HL-60/S4 treated with phorbol 12-myristate 13-acetate at 8.2 ng/mL for 4 days and 3 days (cell line): ENCODE measurements around the gene FGF22.

Experiments
- in situ Hi-C: fragments of 300-500 bp; cut with MboI; formaldehyde crosslinking; loops from 2 replicates; pipeline ENCODE4 v1.15.0; 2022; ENCODE audit warnings: low sequenced_read_pairs

FGF22 gene

DNA sequence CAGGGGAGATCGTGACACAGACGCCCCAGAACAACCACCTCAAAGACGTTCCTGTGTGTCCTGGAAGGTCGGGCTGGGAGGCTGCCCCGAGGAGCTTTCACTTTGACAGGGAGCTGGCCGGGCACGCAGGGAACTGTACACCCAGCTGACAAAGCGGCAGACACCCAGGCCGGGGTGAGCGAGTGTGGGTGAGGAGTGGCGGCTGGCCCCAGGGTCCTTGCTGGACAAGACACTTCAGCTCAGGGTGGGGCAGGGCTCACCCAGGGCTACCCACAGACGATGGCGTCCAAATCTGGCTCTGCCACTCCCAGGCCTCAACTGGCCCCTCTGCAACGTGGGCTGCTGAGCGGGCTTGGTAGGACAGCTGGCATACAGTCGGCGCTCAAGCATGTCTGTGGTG is 2.0 kb downstream of the FGF22 start:
- in situ Hi-C loops, result no loop called here

DNA sequence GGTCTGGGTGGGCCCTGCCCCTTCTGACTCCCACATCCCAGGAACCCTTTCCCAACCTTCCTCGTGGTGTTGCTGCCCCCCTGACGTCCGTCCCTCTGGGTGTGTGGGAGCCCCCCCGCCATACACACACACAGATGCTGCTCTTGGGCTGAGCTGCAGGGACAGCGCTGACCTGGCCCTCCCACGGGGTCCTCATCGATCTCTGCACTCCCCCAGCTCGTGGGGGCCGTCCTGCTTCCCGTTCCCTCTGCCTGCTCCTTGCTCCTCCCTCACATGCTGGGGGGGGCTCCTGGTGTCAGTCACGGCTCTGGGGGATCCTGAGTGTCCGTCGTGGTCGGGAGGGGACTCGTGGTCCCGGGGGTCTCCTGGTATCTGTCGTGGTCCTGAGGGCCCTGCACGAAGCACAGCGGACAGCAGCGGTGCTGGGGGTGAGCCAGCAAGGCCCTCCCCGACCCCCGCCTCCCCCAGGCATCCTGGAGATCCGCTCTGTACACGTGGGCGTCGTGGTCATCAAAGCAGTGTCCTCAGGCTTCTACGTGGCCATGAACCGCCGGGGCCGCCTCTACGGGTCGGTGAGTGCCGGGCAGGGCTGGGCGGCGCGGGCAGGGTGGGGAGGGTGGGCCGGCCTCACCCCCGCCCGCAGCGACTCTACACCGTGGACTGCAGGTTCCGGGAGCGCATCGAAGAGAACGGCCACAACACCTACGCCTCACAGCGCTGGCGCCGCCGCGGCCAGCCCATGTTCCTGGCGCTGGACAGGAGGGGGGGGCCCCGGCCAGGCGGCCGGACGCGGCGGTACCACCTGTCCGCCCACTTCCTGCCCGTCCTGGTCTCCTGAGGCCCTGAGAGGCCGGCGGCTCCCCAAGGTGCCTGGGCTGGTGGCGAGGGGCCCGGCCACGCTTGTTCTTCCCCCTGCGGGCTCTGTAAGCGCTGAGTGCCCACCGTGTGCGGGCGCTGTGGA is 3.4 kb downstream of the FGF22 start:
- in situ Hi-C loops, result no loop called here

DNA sequence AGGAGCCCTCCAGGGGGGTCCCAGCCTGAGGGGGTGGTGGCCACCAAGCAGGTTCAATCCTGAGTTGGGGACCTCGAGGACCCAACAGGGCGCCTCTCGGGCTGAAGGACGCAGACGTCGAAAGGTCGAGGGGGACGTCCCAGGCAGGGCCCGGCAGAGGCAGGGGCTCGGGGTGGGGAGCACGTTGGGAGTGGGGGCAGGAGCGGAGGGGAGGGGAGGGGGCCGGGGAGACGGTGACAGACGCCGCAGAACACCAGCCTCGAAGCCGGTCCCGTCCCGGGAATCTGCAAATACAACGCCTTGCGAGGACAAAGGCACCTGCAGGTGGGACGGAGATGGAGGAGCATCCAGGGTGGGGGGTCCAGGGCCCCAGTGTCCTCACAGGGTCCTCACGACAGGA is 4.1 kb downstream of the FGF22 start:
- in situ Hi-C loops, result no loop called here

DNA sequence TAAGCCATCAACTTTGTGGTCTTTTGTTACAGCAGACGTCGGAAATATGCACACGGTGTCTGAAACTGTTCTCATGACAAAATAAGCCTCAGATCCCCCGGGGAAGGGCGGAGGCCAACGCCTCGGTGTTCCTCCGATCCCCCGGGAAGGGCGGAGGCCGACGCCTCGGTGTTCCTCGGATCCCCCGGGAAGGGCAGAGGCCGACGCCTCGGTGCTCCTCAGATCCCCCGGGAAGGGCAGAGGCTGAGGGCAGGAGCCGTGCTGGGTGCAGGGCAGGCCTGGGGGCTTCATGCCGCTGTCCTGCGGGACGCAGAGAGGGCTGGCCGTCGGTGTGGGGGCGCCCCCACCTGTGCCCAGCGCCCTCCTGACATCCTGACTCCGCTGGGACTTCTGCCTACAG is 4.7 kb downstream of the FGF22 start:
- in situ Hi-C loops, result no loop called here

DNA sequence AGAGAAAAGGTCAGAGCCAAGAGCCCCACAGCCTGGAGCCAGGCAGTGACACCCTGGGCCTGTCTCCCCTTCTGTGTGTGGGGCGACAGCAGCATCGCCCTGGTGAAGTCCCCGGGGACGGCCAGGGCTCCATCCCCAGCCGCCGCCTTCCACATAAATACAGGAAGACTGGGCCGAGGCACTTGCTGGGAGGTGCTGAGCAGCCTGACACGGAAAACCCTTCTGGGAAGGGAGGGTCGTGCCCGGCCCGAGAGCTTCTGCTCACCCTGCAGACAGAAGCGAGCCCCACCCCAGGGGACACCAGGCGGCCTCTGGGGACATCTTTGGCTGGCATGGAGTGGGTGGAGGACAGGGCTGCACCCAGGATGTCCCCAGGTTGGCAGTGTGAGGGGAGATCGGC is 5.1 kb downstream of the FGF22 start:
- in situ Hi-C loops, result no loop called here

DNA sequence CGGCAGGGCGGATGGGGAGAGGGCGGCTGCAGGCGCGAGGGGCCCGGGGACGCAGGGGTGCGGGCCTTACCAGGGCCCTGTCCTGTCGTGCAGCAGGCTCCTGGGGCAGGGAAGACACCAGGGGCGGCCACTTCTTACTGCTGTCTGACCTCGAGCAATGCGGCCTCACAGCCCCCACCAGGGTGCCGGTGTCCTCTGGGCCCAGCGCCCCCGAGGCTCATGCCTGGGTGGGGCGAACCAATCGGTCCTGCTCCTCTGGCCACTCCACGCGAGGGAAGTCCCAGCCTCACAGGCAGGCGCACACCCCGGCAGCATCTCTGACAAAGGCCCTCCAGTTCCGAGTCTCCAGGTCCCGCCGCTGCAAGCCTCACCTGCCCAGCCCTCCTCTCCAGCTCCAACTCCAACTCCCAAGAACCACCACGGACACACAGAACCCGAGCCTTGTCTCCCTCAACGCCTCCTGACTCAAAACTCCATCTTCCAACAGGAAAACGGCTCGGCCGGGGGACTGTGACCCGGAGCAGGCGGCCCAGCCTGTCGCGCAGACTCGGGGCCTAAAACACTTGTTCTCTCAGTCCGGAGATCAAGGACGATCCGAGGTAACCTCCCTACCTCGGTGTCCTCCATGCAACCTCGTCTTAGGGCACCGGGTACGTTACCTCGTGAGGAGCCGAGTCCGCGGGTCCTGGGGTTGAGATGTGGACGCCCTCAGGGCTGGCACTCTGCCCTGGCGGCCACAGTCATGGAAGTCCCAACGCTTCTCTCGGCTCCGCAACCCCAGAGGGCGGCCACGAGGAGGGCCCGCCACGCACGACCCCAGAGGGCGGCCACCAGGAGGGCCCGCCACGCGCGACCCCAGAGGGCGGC is 6.5 kb downstream of the FGF22 start:
- in situ Hi-C loops, result no loop called here

DNA sequence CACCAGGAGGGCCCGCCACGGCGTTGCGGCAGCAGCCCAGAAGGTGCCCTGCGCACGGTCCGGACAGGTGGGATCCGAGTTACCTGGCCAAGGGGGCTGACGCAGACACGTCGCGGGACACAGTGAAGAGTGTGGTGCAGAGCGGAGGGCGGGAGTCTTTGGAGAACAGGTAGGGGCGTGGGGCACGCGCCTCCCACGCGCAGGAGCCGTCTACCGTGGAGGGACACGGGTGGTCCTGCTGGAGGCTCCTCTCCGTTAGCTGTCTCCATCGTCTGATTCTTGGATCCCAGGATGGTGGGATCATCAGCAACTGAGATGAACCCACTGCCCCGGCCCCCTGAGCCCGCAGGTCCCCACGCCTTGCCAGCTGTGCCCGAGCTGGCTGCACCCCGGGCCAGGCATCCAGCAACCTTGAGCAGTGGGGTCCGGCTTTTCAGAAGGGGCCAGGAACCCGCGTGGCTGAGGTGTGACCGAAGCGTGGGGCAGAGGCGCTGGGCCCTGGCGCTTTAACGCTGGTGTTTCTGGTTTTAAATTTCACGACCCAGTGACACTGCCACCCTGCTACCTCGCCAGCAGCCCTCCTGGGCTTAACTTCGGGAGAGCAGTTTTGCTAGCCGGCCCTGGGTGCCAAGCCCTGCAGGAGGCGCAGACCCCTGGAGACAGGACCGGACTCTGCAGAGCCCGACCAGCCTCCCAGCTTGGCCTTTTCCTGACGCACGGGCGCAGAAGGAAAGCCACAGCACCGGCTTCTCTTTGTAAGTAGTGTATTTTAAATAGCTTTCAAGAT is 7.3 kb downstream of the FGF22 start:
- in situ Hi-C loops, result no loop called here

DNA sequence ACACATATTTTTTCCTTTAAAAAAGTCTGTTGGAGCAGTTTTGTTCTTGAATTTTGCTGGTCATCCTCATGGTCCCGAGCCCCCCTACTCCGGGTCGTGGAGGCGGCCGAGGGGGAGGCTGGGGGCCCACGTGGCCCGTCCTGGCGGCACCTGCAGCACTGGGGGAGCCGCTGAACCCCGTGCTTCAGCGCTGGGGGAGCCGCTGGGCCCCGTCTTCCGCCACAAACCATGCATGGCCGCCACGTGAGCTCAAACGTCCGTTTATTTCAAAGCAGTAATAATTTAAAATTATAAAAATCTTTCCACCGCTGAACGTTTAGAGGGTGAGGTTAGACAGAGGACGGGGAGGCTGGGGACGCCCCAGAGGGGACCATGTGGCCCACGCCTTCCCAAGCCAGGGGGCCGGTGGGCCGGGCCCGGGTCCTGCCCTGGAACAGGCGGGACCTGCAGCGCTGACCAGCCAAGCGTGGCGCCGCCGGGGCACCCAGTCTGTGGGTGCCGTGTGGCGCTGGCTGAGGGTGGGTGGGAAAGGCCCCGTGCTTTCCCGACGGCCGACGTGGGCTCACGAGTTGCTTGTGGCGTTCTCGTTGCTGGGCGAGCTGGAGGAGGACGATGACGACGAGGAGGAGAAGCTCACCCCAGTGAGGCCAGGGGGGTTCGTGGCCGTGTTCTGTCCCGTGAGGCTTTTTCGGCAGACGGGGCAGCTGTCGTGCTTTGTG is 8.0 kb downstream of the FGF22 start:
- in situ Hi-C loops, result no loop called here

DNA sequence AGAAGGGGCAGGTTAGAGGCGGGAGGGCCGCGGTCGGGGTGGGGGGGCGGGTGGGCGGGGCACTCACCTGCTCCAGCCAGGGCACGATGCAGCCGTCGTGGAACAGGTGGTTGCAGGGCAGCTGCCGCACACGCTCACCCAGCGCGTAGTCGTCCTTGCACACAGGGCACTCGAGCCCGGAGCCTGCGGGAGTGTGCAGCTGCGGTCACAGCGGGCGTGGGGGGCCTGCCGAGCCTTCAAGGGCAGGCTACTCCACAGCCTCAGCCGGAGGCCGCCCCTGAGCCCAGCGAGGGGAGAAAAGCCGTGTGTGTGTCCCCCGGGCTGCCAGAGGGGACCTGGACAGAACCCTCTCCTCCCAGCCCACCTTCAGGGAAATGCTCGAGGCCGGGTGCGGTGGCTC is 8.6 kb downstream of the FGF22 start:
- in situ Hi-C loops, result no loop called here

DNA sequence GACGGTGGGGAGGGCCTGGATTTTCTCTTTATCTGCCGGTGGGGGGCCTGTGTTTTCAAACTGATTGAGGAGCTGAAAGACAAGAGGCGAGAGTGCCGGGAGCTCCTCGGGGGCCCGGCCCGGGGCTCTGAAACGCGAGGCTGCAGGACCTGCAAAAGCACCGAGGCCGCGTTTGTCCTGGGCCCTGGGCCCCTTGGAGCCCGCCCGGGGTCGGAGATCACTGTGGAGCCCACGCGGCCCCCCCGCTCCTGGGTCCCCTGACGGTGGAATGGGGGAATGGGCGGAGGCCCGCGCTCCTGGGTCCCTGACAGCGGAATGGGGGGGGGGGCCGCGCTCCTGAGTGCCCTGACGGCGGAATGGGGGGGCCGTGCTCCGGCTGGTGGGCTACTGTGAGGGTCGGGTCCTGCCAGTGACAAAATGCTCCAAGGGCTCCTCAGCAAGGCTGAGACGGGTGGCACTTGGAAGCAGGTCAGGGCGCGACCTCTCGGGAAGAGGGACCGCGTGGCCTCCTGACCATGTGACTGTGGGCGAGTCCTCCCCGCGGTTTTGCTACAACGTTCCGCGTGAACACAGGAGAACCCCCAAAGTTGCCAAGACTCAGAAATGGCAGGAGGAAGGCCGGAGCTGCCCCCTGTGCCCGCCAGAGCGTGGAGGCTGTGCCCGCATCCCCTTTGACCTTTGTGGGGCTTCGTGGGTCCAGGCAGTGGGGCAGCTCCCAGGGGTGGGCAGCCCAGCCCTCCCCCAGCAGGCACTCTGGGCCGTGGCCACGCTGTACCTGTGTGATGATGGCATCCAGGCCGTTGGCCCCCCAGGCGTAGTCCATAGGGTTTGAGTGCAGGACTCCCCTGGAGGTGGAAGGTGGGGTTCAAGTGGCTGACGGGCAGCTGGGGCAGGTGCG is 9.5 kb downstream of the FGF22 start:
- in situ Hi-C loops, result no loop called here

DNA sequence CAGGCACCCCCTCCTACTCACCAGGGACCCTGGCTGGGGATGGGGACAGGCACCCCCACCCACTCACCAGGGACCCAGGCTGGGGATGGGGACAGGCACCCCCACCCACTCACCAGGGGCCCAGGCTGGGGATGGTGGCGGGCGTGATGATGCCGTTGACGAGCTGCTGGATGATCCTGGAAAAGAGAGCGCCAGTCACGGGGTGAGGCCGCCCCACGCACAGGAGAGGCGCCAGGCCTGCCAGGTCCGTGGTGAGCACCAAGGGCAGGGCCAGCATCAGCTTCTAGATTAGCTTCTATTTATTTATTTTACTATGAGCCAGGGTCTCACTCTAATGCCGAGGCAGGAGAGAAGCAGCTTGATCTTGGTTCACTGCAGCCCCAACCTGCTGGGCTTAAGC is 10.4 kb downstream of the FGF22 start:
- in situ Hi-C loops, result no loop called here

DNA sequence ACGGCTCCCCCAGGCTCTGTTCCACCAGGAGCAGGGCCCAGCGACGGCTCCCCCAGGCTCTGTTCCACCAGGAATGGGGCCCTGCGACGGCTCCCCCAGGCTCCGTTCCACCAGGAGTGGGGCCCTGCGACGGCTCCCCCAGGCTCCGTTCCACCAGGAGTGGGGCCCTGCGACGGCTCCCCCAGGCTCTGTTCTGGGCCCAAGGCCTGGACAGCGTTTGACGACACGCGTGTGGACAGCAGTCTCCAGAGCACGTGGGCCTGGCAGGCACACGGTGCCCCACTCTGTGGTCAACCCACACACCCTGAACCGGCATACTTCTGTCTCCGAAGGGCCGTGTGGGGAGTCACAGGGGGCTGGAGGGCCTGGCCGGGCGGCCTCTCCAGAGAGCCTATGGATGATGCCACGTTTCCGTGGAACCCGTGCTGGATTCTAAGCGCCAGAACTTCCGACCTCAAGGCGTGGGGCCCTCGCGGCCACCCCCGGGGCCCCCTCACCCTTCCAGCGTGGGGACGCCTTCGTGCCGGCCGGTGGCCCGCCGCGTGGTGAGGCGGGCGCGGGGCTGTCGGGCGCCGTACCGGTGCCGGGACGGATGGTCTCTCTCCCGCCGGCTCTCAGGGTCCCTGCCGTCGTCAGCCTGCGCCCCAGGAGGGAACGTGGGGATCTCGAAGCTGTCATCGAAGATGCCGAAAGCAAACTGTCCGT is 11.6 kb downstream of the FGF22 start:
- in situ Hi-C loops, result no loop called here

DNA sequence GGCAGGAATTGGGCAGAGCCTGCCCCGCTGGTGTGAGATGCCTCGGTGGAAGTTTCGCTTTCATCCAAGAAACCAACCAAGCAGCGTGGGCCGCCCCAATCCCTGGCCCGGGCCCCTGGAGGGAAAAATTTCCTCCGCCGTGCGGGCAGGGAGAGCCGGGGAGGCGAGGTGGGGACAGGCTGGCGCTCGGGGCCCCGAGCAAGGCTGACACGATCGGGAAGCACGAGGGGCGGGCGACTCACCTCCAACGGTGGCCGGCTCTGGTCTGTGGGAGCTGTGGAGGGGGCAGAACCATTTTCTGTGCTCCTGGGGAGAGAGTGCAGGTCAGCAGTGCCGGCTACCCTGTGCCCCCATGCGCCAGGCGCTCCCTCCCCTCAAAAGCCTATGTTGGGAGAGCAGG is 12.3 kb downstream of the FGF22 start:
- in situ Hi-C loops, result no loop called here

DNA sequence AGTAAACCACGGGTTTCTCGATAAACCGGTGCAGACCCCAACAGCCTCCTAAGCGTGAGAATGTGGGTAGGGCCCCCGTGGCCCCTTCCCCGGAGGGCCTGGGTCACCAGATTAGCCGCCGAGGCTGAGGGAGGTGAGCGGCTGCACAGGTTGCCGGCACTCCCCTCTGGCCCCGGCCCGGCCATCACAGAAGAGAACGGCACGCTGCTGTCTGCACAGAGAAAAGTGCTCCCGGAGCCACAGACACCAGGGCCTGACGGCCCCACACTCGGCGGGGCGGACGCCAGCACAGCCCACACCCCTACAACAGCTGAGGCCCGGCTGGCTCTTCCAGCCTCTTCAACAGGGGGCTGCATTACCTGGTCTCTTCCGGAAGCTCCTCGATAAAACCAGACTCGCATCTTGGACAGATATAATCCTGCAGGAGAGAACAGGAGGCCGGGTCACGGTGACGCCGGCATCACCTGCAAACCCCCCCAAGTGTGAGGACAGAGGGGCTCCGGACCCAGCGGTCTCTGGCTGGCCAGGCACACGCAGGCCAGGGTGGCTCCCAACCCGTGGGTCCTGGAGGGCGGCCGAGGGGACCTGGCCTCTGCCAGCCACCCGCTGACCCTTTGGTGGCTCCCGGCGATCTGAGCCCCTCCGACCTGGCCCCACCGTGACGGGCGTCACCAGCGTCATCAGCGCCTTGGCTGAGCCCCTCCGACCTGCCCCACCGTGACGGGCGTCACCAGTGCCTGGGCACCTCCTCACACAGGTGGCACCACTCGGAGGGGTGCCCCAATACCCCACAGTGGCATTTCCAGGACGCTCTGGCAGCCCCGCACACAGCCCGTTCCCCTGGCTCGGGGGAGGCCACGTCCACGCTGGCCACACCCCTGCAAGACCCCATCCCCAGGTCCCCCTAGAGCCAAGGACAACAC is 13.0 kb downstream of the FGF22 start:
- in situ Hi-C loops, result no loop called here

DNA sequence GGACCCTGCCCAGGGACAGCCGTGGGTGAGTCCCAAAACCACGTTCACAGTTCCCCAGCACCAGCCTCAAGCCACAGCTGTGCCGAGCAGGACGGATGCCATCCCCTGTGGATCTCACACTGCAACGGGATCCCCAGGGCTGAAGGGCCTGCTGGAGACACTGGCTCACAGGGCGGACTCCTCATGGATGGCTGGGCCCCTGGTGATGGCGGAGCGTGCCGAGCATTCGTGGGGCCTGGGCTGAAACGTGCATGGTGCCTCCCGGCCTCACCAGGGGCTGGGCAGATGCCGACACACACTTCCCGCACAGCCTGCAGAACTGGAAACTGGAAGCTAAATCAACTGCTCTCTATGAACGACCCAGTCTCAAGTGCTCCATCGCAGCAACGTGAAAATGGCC is 13.7 kb downstream of the FGF22 start:
- in situ Hi-C loops, result no loop called here

DNA sequence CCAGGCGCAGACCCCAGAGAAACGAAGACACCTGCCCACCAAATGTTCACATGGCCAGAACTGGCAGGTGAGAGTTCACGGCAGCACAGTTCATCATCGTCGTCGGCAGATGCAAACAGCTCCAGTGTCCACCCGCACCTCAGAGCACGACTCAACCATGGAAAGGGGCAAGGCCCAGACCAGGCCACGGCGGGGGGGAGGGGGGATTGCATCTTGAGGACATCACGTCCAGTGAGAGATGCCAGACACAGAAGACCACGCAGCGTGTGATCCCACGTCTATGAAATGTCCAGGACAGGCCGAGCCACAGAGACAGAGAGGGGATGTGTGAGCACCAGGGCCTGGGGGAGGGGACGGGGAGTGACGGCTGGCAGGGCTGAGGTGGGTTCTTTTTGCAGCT is 16.0 kb downstream of the FGF22 start:
- in situ Hi-C loops, result no loop called here

DNA sequence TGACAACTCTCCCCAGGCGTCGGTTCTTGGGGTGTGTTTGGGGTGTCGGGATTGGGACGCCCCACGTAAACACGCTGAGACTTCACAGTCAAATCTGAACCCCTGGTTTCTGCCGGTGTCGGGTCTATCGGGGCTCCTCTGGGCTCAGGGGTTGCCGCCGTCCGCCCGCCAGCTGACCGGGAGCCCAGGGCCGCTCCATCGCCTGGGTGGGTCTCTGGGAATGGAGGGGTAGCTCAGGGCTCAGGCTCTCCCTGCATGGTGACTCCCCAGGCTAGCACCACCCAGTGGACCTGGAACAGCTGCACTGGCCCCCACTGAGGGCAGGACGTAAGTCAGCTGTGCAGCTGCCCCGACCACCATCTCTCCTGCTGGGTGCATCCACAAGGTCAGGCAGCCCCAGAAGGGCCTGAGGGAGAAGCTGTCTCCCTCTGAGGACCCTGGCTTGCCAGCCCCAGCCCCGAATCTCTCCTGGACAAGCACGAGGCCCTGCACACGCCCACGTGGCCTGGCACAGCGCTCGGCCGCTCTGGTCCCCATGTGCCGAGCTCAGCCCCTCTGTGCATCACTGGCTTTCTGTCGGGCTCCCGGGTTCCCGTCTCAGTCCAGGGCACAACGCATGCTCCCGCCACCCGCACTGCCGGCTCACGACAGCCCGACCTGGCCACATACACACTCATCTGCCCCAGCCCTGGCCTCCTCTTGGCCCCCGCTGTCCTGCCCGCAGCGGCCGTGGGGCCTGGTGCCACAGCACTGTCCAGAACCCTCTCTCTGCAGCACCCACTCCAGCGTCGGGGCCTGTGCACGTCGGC is 17.3 kb downstream of the FGF22 start:
- in situ Hi-C loops, result no loop called here
